Activated T-cell treated with anti-CD3 and anti-CD28 coated beads, Interleukin-2, amount 50 U/mL, for 72 hours (primary cell): ENCODE measurements around the gene FAM43A. TPM values are rescaled to one million over a fixed set of nuclear protein-coding genes. Genes with fewer than 3 reads are reported as not detected.
A peak's percentile ranks its signal among the peaks of the same experiment; 100 is the strongest.

Experiments used
- ATAC-seq, 2 donors: fragments of 150-1000 bp; cut with Tn5 transposase; replicated peaks in 1 of 2; 2 replicates each; pipeline ENCODE4 v1.10.0; 2021; ENCODE audit warnings: moderate library complexity in 2 of 2, mild to moderate bottlenecking in 1 of 2
- DNase-seq, 2 donors: peaks; one replicate each; pipeline ENCODE4 v3.0.0; 2021 to 2022; ENCODE audit warnings: mixed read lengths in 1 of 2
- H3K27ac Mint-ChIP-seq: one replicate; pipeline ENCODE4 v1.8.0; 2022; ENCODE audit warnings: mild to moderate bottlenecking, moderate library complexity, mixed read lengths
- H3K27me3 Mint-ChIP-seq: one replicate; pipeline ENCODE4 v1.8.0; 2022; ENCODE audit warnings: low read depth, mixed read lengths
- H3K36me3 Mint-ChIP-seq, 2 donors: one replicate each; pipeline ENCODE4 v1.8.0; 2022; ENCODE audit warnings: mixed read lengths in 2 of 2, mild to moderate bottlenecking in 1 of 2; ENCODE audit not compliant: insufficient read depth in 2 of 2
- H3K4me1 Mint-ChIP-seq: one replicate; pipeline ENCODE4 v1.8.0; 2022; ENCODE audit warnings: low read depth, mixed read lengths
- H3K4me3 Mint-ChIP-seq, 2 donors: one replicate each; pipeline ENCODE4 v1.8.0; 2022; ENCODE audit warnings: mild to moderate bottlenecking in 2 of 2, mixed read lengths in 2 of 2, moderate library complexity in 2 of 2
- H3K9me3 Mint-ChIP-seq, 2 donors: one replicate each; pipeline ENCODE4 v1.8.0; 2022; ENCODE audit warnings: mixed read lengths in 2 of 2
- total RNA-seq, 2 donors: library from RNA; stranded (reverse); gene quantifications; one replicate each; pipeline ENCODE4 v1.2.3, GENCODE V29; 2022

The FAM43A gene, protein sequence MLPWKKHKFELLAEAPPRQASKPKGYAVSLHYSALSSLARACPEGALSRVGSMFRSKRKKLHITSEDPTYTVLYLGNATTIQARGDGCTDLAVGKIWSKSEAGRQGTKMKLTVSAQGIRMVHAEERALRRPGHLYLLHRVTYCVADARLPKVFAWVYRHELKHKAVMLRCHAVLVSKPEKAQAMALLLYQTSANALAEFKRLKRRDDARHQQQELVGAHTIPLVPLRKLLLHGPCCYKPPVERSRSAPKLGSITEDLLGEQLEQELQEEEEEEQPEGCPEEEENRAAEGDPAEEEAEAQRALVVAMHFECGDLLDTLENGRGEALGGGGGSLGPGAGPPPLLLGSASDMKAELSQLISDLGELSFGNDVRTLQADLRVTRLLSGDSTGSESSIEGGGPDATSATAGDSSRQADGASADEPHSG
- total RNA-seq, result 10 to 100 TPM in 1 of 2 donors, 1 to 10 TPM in 1; 5.4 to 13.4 TPM

DNA sequence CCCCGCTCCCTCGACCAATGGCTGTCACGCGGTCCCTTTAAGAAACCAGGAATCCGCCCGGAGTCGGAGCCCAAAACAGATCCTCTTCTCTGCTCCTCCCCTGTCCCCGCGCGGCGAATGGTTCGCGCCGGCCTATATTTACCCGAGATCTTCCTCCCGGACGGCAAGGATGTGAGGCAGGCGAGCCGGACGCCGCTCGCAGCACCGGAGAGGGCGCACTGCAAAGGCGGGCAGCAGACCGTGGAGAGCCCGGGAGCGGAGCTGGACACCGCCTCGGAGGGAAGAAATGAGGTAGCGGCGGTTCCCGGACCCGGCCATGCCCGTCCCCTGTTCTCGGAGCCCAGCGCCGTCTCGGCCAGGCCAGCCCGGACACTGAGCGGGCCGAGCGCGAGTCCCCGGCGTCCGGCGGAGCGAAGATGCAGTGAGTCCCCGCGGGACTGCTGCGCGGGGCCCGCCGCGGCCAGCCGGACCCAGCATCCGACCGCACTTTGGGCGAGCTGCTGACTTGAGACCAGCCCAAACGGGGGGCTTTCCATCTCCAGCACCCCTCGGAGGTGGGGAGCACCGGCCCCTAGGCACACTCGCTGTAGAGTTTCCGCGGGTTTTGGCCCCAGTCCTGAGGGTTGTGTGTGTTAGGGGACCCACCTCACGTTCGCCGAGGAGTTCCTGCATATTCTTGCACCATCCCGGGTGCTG lies at the start of gene FAM43A:
Gene FAM43A (plus strand): TSS at position 166 of the 696 bp plus-strand sequence. CDS start 944 bp downstream, outside the sequence.
- ATAC-seq (peak; percentile 63 to 64), DNase-seq (peak; percentile 86 to 89)
- peaks cover 73% of the 10 kb centered on the region for H3K4me1 Mint-ChIP-seq
- peak within 1 kb of the TSS; percentile 36 for H3K27ac Mint-ChIP-seq
- peak within 1 kb of the TSS; percentile 97 for H3K4me3 Mint-ChIP-seq
- no peaks in the 10 kb centered on the region for H3K9me3 Mint-ChIP-seq
- peaks cover 2% of the 10 kb centered on the region in 2 donors for H3K36me3 Mint-ChIP-seq
- peaks cover 48% of the 10 kb centered on the region for H3K27me3 Mint-ChIP-seq

DNA sequence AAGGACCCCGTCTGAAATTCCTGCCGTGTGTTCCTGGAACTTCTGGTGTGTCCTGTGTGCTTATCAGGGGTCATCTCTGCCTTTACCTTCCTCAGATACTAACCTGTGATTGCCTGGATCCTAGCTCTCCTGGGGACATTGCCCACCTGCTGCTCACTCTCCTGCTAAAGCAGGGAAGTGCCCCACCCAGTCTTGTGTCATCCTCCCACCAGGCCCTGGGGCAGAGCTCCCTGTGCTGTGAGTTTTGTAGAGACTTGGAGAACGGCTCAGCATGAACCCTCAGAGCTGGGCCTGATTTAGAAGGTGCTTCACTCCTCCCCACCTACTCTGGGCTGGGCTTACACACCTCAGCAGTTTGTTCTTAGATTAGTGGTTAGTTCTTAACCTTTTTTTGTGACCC lies 48.6 kb upstream of the FAM43A start:
- H3K4me1 Mint-ChIP-seq, result peaks cover 3% of the 10 kb centered on the region
- H3K27me3 Mint-ChIP-seq, result no peaks in the 10 kb centered on the region
- H3K9me3 Mint-ChIP-seq, result no peaks in the 10 kb centered on the region
- H3K4me3 Mint-ChIP-seq, result no peak overlapping the region
- DNase-seq (no peak), ATAC-seq (no peak)
- H3K27ac Mint-ChIP-seq, result no peak overlapping the region
- H3K36me3 Mint-ChIP-seq, result peaks cover 5 to 12% of the 10 kb centered on the region in 2 donors

DNA sequence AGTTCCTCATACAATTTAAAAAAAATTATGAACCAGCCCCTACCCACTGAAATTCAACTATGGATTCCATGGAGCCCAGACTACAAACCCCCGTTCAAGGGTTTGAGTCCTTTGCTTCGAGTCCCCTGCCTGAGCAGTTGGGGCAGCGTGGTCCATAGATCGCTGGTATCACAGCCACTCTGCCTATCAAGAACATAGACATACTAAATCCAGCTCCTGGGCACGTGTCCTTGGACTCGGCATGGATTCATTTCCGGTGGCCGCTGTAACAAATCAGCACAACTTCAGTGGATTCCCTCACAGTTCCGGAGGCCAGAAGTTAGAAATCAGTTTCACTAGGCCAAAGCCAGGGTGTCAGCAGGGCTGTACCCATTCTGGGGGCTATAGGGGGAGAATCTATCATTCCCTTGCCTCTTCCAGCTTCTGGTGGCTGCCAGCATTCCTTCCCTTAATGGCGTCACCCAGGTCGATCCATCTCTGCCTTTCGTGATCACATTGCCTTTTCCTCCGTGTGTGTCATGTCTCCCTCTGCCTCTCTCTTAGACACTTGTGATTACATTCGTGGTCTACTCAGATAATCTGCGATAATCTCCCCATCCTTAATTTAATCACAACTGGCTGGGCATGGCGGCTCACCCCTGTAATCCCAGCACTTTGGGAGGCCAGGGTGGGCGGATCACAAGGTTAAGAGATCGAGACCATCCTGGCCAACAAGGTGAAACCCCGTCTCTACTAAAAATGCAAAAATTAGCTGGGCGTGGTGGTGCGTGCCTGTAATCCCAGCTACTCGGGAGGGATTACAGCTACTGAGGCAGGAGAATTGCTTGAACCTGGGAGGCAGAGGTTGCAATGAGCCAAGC lies 47.9 kb upstream of the FAM43A start:
- Mint-ChIP-seq H3K36me3 (peaks cover 7 to 15% of the 10 kb centered on the region in 2 donors), H3K27me3 (no peaks in the 10 kb centered on the region), H3K4me3 (no peak overlapping the region), H3K27ac (no peak overlapping the region), H3K9me3 (no peaks in the 10 kb centered on the region), H3K4me1 (peaks cover 6% of the 10 kb centered on the region)
- no peak for DNase-seq
- no peak for ATAC-seq

DNA sequence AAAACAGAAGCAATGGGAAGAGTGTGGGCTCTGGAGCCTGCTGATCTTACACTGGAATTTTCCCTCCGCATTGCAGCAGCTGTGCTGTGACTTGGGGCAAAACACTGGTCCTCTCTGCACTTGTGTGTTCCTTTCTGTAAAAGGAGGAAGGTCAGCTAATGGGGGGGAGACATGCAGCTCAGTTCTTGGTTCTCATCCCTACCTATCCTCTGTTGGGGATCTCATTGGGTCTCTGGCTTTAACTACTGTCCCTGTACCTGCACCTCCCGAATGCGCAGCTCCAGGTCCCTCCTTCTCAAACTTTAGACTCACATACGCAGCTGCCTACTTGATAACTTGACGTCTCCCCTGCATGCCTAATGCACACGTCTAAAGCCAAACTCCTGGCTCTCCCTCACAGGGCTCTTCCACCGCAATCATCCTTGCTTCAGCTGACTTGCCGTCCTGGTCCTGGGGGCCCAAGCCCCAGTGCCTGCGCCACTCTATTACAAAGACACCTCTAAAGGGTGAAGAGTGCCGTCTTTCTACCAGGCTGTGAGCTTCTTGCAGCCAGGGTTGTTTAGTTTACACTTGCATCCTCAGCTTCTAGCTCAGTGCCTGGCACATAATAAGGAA lies 46.6 kb upstream of the FAM43A start:
- Mint-ChIP-seq H3K27me3 (no peaks in the 10 kb centered on the region), H3K4me1 (peaks cover 6% of the 10 kb centered on the region), H3K4me3 (no peak overlapping the region), H3K36me3 (peaks cover 11 to 23% of the 10 kb centered on the region in 2 donors), H3K9me3 (no peaks in the 10 kb centered on the region), H3K27ac (no peak overlapping the region)
- ATAC-seq (no peak), DNase-seq (no peak)

DNA sequence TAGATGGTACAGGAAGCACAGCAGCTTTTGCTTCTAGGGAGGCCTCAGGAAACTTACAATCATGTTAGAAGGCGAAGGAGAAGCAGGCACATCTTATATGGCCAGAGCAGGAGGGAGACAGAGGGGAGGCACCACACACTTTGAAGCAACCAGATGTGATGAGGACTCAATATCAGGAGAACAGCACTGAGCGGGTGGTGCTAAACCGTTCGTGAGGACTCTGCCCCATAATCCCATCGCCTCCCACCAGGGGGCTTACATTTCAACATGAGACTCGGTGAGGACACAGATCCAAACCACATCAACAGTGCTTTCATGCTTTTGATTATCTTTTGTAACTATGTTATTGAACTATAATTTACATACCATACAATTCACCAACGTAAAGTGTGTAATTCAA lies 44.9 kb upstream of the FAM43A start:
- DNase-seq (peak; percentile 25 to 44), ATAC-seq (peak in 1 of 2 donors; percentile 51)
- Mint-ChIP-seq H3K36me3 (peaks cover 24 to 31% of the 10 kb centered on the region in 2 donors), H3K27ac (no peak overlapping the region), H3K27me3 (no peaks in the 10 kb centered on the region), H3K4me1 (peaks cover 6% of the 10 kb centered on the region), H3K9me3 (no peaks in the 10 kb centered on the region), H3K4me3 (no peak overlapping the region)

DNA sequence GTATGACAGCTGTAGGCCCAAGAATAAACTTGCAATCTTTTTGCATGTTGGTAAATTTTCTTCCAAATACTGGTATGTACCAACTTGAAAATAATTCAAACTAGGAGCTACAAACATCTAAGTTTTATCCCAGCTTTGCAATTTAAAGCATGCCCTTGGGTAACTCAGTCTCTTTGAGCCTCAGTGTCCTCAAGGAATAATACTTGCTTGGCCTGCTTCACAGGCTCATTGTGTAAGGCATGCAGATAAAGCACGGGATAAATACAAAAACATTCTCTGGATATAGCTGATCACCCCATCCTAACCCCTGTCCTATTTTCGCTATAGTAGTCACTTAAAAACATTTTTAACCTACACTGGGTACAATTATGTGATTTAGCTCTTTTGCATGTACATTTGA lies 42.9 kb upstream of the FAM43A start:
- ATAC-seq, result no peak
- Mint-ChIP-seq H3K27me3 (no peaks in the 10 kb centered on the region), H3K4me3 (no peak overlapping the region), H3K4me1 (peaks cover 6% of the 10 kb centered on the region), H3K36me3 (peaks cover 24 to 32% of the 10 kb centered on the region in 2 donors), H3K27ac (no peak overlapping the region), H3K9me3 (no peaks in the 10 kb centered on the region)
- DNase-seq, result no peak

DNA sequence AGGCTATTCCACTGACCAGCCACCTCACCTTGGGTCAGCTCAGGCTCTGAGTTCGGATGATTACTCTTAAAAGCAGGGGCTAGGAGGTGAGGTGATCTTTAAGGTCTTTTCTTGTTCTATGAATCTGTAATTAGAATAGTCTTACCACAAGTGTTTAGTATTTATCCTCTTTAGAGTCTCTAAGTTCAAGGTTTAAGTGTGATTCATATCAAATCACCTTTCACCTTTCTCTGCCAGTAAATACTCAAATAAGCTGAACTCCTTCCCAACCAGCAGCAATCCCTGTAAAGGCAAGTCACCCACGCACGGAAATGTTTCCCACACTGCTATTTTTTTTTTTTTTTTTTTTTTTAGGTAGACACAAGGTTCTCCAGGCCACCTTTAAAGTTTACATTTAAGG lies 37.9 kb upstream of the FAM43A start:
- H3K4me3 Mint-ChIP-seq, result no peak overlapping the region
- H3K36me3 Mint-ChIP-seq, result peaks cover 25 to 32% of the 10 kb centered on the region in 2 donors
- DNase-seq (no peak), ATAC-seq (no peak)
- H3K27me3 Mint-ChIP-seq, result no peaks in the 10 kb centered on the region
- H3K4me1 Mint-ChIP-seq, result no peaks in the 10 kb centered on the region
- H3K9me3 Mint-ChIP-seq, result no peaks in the 10 kb centered on the region
- H3K27ac Mint-ChIP-seq, result peak overlapping the region; percentile 48

DNA sequence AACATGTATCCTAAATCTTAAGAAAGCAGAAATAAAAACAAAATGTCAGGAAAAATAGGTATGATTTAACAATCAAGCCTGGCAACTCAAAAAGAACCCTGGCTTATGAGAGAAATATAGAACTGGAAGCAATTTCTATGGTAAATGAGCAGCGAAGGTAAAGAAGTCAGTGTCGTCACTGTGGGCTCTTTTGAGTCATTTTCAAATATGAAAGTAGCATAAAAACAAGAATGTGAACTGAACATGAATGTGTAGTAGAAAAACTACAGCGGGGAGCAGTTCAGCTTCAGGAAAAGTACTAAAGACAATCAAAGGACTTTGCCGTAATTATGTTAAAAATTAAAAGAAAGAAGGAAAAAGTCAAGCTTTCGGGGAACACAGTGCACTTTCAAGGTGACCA lies 31.2 kb upstream of the FAM43A start:
- no peaks in the 10 kb centered on the region for H3K9me3 Mint-ChIP-seq
- peak overlapping the region; percentile 86 for H3K27ac Mint-ChIP-seq
- peaks cover 17 to 53% of the 10 kb centered on the region in 2 donors for H3K36me3 Mint-ChIP-seq
- ATAC-seq (peak; percentile 95 to 96), DNase-seq (peak; percentile 21 to 51)
- peaks cover 24% of the 10 kb centered on the region for H3K4me1 Mint-ChIP-seq
- H3K4me3 Mint-ChIP-seq, result peak overlapping the region; percentile 64 to 78
- no peaks in the 10 kb centered on the region for H3K27me3 Mint-ChIP-seq

DNA sequence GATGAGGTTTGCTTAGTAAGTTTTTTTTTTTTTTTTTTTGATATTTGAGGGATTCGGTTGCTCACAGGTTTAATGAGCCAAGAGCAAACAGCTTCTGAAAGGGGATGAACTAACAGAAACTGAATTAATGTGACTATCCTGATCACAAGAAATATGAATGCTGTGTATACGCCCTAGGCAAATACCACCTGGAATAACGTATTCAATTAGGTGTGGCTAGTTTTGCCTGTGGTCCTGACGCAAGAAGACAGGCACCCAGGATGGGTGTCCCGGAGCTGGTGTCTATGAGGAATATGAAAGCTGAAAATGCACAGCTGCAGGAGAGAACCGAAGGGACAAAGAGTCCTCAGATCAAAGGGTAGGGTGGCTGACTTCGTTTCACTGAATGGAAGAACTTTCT lies 28.2 kb upstream of the FAM43A start:
- H3K9me3 Mint-ChIP-seq, result no peaks in the 10 kb centered on the region
- no peak overlapping the region for H3K27ac Mint-ChIP-seq
- peaks cover 13 to 46% of the 10 kb centered on the region in 2 donors for H3K36me3 Mint-ChIP-seq
- no peak for ATAC-seq
- DNase-seq, result no peak
- H3K27me3 Mint-ChIP-seq, result no peaks in the 10 kb centered on the region
- peaks cover 33% of the 10 kb centered on the region for H3K4me1 Mint-ChIP-seq
- no peak overlapping the region for H3K4me3 Mint-ChIP-seq

DNA sequence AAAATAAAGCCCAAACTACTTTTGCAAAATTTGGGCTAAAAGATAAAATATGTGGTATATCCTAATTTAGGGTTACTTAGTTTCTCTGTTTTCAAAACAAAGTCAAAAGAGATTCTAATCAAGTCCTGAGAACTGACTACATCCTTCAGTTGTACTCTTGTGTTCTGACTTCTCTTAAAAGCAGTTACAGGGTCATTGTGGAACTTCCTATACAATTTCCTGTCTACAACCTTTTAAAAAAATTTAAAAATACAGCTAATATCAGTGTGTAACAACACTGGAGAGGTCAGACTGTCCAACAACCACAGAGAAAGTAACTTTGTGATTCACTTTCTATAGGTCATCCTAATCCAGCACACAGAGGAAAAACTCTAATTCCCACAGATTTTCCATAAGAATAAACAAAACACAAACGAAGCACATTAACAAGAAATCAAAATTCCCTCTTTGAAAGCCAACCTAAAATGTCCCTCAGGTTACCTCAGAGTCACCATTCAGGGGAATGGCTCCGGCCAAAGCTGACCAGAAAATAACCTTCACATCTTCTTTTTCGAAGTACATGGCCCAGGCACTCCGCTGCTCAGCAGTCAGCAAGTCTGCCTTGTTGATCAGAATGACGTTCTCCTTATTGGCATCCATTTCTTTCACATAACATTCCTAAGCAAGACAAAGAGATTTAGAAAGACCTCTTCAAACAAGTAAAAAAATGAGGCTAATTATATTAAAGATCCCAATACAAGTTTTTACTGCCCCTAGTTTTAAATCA lies 27.0 kb upstream of the FAM43A start:
- DNase-seq (no peak), ATAC-seq (no peak)
- H3K4me1 Mint-ChIP-seq, result peaks cover 31% of the 10 kb centered on the region
- H3K27ac Mint-ChIP-seq, result peak overlapping the region; percentile 42
- H3K36me3 Mint-ChIP-seq, result peaks cover 9 to 37% of the 10 kb centered on the region in 2 donors
- no peaks in the 10 kb centered on the region for H3K27me3 Mint-ChIP-seq
- no peak overlapping the region for H3K4me3 Mint-ChIP-seq
- no peaks in the 10 kb centered on the region for H3K9me3 Mint-ChIP-seq

DNA sequence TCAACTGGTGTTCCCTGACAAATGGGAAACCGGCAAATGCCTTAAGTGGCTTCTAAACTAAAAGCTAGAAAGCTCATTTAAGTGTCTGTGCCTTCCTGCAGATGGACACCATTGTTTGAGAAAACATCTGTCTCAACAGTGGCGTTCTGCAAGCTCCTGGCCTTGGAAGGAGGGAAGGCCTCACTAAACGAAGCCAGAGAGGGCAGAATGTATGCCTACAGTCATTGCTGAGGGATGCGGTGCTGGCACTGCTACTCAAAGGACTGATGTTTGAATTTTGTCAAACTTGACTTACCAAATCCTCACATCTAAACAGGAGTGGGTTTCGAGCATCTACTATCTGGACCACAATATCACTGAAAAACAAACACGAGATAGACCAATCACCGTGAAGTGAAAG lies 25.9 kb upstream of the FAM43A start:
- Mint-ChIP-seq H3K27me3 (no peaks in the 10 kb centered on the region), H3K4me3 (no peak overlapping the region), H3K9me3 (no peaks in the 10 kb centered on the region), H3K4me1 (peaks cover 29% of the 10 kb centered on the region), H3K27ac (no peak overlapping the region), H3K36me3 (peaks cover 5 to 28% of the 10 kb centered on the region in 2 donors)
- no peak for DNase-seq
- no peak for ATAC-seq

DNA sequence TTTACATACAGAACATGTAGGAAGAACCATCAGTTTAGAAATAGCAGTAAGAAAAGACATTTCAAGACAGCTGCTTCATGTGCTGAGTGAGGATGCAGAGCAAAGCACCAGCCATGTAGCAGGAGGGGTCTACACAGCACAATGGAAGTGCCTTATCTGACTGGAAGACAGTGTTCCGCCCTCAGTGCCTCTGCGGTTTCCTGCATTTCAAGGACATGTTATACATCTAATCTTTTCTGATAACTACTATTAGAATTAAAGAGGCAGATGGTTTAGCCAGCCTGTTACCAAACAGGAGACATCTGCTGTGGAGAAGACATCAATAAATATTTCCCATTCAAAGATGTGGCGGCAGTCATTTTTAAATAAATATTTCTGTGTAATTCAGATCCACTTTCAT lies 24.3 kb upstream of the FAM43A start:
- Mint-ChIP-seq H3K4me3 (no peak overlapping the region), H3K4me1 (peaks cover 28% of the 10 kb centered on the region), H3K27me3 (no peaks in the 10 kb centered on the region), H3K9me3 (no peaks in the 10 kb centered on the region), H3K36me3 (peaks cover 8 to 40% of the 10 kb centered on the region in 2 donors), H3K27ac (no peak overlapping the region)
- ATAC-seq, result no peak
- DNase-seq, result no peak
